Right ventricle myocardium inferior (tissue), 1 donor: ENCODE results near the gene LRRC23. TPM values are rescaled to one million over a fixed set of nuclear protein-coding genes. Genes with fewer than 3 reads are reported as not detected.

ENCODE experiments used
- ATAC-seq: fragments of 200-7000 bp; cut with Tn5 transposase; one replicate; pipeline ENCODE4 v1.9.1; 2020; ENCODE audit warnings: mild to moderate bottlenecking, moderate library complexity
- DNase-seq: peaks from one replicate; pipeline ENCODE4 v3.0.0; 2021; ENCODE audit errors: missing footprints
- intact Hi-C: fragments of 100-400 bp; cut with DNase I; formaldehyde crosslinking; loops from one replicate; pipeline ENCODE4 v1.11.0; 2022
- total RNA-seq: library from RNA; stranded (reverse); fragmentation: NEBNext Ultra II Directional; extraction: Animal tissue kit (Norgen Biotek cat#: 25700); gene quantifications from one replicate; pipeline ENCODE4 v1.2.1, GENCODE V29; 2021
- donor health status: DM: no; HTN: yes; CAD: no; lungs with severe emphysema.

Gene LRRC23
- total RNA-seq, 1 donor from 2014 or later = 9.4 TPM

DNA sequence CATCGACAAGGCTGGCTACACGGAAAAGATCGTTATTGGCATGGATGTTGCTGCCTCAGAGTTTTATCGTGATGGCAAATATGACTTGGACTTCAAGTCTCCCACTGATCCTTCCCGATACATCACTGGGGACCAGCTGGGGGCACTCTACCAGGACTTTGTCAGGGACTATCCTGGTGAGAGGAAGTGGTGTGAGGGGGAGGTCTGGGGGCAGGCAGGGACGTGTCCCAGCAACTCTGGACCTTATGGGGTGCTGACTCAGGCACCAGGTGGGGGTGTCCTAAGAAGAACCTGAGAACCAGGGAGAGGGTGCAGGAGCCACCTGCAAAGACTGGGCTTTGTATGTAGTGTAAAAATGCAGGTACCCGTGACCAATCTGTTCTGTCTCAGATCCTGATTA lies 15.0 kb downstream of the LRRC23 start:
- no peak for DNase-seq
- no peak for ATAC-seq
- intact Hi-C loops = no loop called here

DNA sequence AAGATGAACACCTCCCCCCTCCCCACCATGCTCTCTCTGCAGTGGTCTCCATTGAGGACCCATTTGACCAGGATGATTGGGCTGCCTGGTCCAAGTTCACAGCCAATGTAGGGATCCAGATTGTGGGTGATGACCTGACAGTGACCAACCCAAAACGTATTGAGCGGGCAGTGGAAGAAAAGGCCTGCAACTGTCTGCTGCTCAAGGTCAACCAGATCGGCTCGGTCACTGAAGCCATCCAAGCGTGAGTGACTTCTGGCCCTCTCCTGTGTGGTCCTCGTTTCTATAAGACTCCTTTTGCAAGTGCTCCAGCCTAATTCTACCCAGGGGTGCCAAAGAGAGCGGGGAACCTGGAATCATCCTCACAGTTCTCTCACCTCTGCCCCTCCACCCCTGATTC lies 16.9 kb downstream of the LRRC23 start:
- intact Hi-C loops = no loop called here
- ATAC-seq (no peak), DNase-seq (no peak)

DNA sequence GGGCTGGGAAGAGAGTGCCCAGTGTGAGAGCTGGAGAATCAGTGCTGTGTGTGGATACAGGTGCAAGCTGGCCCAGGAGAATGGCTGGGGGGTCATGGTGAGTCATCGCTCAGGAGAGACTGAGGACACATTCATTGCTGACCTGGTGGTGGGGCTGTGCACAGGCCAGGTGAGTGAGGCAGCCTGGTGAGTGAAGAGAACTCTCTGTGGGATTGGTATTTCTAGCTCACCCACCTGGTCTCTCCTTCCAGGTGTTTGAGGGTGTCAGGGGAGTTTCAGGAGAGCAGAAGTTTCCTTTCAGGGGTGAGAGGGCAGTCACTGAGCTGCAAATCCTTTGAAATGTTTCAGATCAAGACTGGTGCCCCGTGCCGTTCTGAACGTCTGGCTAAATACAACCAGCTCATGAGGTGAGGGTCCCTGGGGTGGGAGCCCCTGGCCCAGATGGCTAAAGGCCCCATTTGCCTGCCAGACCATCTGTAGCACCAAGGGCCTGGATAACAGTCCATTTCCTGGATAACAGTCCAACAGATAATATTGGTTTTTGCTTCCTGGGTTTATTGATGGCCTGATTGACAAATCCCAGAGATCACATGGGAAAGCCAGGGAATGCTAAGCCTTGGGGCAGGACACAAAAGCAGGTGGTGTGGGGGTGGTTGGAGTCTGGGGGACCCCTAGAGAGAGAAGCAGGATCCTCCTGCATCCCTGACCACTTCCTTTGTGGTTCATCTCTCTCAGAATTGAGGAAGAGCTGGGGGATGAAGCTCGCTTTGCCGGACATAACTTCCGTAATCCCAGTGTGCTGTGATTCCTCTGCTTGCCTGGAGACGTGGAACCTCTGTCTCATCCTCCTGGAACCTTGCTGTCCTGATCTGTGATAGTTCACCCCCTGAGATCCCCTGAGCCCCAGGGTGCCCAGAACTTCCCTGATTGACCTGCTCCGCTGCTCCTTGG lies 17.6 kb downstream of the LRRC23 start:
- intact Hi-C loops = no loop called here
- DNase-seq = no peak

DNA sequence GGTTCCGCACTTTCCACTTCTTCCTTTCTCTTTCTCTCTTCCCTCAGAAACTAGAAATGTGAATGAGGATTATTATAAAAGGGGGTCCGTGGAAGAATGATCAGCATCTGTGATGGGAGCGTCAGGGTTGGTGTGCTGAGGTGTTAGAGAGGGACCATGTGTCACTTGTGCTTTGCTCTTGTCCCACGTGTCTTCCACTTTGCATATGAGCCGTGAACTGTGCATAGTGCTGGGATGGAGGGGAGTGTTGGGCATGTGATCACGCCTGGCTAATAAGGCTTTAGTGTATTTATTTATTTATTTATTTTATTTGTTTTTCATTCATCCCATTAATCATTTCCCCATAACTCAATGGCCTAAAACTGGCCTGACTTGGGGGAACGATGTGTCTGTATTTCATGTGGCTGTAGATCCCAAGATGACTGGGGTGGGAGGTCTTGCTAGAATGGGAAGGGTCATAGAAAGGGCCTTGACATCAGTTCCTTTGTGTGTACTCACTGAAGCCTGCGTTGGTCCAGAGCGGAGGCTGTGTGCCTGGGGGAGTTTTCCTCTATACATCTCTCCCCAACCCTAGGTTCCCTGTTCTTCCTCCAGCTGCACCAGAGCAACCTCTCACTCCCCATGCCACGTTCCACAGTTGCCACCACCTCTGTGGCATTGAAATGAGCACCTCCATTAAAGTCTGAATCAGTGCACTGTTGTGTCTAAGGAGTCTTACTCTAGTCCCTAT lies 18.5 kb downstream of the LRRC23 start:
- intact Hi-C loops = no loop called here
- no peak for DNase-seq

More for the DNA sequence above, 17.6 kb downstream of the LRRC23 start:
- ATAC-seq = no peak

DNA sequence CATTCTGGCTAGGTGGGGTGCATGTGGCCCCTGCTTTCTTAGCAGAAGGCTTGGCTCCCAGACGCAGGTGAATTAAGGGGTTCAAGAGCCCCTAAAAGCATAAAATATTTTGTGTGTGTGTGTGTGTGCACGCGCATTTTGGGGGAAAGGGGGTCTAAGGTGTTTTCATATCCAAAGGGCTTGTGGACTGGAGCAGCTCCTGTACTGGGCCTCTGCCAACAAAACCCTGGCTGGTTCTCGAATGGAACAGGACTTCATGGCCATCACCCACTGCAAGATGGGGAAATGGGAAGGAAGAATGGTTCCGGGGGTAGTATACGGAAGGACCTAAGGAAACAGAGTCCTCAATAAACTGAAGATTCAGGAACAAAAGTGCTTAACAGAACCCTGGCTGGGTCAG lies 19.2 kb downstream of the LRRC23 start:
- intact Hi-C loops = loop anchor here (2.0 kb wide), 2 partner anchors 19 to 169 kb away; partner anchors contain the start of genes C1R and LRRC23
- no peak for DNase-seq
- ATAC-seq = no peak

More for the DNA sequence above, 18.5 kb downstream of the LRRC23 start:
- ATAC-seq = no peak

DNA sequence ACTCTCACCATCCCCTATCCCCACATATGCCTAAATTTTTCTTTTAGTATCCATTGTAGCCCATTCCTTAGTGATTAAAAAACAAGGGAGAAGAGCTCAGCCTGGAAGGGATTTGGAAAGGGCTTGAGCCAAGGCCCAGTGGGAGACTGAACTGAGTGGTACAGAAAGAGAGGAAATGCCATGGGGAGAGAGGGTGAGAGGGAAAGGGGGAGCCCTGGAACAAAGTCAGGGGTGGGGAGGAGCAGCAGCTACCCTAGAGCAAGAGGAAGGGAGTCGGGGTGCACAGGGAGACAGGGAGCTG lies 20.6 kb downstream of the LRRC23 start:
- intact Hi-C loops = loop anchor here (2.0 to 5.0 kb wide), 4 partner anchors 20 to 187 kb away; partner anchors contain the start of genes C1R, LPCAT3 and LRRC23
- no peak for ATAC-seq
- DNase-seq = no peak

DNA sequence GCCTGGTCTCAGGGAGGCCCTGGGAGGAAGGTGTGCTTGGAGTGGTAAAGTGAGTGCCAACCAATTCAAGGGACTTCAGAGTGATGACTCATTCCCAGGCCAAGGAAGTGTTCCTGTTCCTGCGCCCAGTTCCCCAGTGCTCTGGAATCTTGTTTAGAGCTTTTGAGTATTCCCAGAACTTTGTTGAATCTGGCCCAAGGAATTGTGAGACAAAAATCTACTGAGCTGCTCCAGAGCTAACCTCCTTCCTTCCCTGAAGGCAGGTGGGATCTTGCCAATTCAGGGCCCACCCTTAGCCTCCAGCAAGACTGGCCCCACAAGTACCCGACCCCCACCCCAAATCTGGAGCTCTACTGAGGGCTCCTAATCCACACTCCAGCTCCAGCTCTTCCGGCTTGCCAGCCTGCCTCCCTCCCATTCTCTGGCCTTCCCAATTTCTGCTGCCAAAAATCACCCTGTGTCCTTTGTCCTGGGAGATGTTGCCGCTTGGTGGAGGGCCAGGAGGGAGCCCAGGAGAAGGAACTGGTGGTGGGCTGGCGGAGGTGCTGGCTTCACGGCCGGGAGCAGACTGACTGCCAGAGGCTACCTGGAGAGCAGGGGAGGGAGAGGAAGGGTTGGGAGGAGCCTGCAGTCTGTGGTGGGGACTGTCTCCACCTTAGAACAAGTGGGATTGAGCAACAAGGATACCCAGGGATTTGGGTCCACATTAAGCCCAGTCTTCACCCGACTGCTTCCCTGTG lies 21.1 kb downstream of the LRRC23 start:
- DNase-seq (peak; percentile 80), ATAC-seq (peak; percentile 50)
- intact Hi-C loops = loop anchor here (2.0 to 5.0 kb wide), 5 partner anchors 17 to 187 kb away; partner anchors contain the start of genes C1R, LPCAT3, LRRC23 and RNU7-1

DNA sequence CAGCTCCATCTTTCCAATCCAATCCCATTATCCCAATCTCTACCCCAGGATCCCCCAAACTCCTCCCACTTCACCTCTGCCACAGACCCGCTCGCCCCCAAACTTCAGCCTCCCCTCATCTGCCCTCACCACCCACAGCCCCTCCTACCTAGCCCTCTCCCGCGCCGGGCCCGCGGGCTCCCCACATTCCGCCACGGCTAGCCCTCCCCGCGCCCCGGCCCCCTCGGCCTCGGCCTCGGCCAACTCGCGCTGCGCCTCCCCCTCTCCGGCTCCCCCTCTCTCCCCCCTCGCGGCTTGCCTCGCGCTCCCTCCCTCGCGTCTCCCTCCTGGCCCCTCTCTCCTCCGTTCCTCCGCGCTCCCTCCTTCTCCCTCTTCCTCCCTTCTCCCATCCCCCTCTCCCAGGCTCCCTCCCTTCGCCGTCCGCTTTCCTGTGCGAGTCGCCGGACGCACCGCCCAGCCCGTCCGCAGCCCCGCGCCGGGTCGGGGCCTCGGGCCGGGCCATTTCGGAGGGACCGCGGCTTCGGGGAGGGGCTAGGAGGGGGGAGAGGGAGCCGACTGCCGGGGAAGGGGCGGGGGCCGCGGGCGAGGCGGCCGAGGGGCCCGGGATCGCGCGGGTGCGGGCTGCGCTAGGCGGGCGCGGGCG lies 22.9 kb downstream of the LRRC23 start, which contains the start of gene ATN1:
Gene ATN1, plus strand, starts transcription at position 581 of the 643 bp plus-strand sequence. CDS start 6,043 bp downstream, outside the sequence.
- intact Hi-C loops = loop anchor here (2.0 to 5.0 kb wide), 3 partner anchors 15 to 185 kb away; partner anchors contain the start of genes LPCAT3 and RNU7-1
- ATAC-seq (peak; percentile 70), DNase-seq (peak; percentile 90)

DNA sequence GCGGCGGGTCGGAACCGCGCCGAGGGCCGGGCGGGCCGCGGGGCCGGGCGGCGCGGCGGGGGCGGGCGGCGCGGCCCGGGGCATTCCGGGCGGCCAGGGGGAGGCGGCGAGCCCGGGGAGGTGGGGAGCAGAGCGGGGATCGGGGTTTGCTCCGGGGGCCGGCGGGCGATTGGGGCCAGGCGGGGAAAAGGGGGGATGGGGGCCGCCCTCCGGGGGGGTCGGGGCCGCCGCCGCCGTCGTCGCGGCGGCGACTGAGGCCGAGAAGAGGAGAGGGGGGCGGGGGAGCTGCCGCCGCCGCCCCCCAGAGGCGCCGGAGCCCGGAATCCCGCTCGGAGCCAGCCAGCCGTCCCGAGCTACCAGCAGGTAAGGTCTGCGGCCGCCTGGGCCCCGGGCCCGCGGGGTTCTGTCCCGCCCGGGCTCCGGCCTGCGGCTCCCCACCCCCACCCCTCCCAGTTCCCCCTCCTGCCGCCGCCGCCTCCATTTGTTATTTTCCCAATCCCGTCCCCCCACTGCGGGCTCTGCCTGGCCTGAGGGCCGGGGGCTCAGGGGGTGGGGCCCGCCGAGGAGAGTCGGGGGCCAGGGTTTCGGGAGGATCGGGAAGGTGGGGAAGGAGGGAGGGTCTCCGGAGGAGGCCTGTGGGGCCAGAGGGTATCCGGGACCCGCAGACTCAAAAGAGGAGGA lies 23.5 kb downstream of the LRRC23 start:
- intact Hi-C loops = loop anchor here (5.0 kb wide), 2 partner anchors 89 to 184 kb away; partner anchors contain the start of gene LPCAT3
- ATAC-seq = no peak
- DNase-seq = peak; percentile 64

DNA sequence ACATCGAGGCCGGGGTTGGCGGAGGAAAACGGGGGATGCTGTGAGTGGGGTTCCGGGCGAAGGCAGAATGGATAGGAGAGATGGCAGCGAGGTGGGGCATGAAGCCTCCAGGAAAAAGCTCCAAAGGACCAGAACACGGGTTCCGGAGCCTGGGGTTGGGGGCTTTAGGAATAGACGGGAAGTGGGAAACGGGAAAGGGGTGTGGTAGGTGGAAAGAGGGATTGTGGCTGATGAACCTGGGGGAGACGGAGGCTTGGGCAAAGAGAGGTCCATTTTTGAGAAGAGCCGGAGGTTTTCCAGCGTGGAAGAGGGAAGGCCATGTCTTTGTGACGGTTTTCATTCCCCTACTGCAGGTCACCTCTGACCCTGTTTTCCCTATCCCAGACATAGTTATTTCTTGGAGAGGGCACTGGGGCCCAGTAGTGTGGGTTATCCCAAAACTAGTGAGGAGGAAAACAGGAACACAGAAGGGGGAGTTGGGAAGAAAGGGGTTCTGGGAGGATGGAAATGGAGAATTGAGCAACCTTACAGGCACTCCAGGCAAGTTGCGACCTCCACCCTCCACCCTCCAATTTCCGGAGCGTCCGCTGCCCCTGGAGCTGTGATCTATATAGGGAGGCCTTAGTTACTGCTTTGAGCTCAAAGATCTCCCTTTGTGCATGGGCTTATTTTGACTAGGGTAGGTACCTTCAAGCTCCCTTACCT lies 24.2 kb downstream of the LRRC23 start:
- ATAC-seq = no peak
- intact Hi-C loops = loop anchor here (5.0 kb wide), 2 partner anchors 88 to 183 kb away; partner anchors contain the start of gene LPCAT3
- no peak for DNase-seq

DNA sequence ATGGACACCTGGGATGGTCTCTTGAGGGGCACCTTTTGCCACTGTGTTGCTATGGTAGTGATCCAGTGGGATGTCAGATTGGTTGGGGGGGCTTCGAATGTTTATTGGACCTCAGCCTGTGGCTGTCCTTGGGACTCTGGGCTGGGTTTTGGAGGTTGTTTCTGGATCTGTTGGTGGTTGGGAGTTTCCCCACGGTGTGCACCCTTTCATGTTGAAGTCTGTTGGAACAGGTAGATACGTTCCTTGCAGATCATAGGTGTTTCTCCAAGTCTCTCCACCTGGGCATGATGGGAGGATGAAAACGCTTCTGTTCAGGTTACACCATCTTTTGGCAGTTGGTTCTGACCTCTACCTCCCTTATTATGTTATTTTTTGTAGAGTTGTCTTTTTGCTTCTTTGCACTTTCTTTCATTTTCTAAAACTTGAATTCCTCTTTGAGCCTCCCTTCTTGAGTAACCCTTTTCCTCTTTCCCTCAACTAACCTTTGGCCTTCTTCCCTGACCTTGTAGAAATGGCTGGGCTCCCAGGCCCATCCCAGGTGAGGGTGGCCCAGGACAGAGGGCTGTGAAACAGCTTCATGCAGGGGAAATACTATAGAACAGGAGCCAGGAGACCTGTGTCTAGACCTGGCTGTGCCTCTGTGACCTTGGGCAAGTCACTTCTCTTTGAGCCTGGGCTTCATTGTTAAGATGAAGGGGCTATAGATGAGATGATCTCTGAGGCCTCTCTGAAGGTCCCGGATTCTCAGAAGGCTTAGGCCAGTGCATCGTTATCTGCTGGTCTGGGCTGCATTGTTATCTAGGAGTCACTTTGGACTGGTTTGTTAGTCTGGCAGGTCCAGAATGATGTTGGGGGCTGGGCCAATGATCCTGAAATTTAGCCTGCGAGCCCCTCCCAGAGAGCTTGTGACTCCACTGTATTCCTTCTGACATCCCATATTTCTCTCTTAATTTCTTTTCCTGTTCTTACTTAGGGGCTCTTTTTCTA lies 25.1 kb downstream of the LRRC23 start:
- no peak for ATAC-seq
- no peak for DNase-seq
- intact Hi-C loops = loop anchor here (5.0 kb wide), 2 partner anchors 88 to 183 kb away; partner anchors contain the start of gene LPCAT3

DNA sequence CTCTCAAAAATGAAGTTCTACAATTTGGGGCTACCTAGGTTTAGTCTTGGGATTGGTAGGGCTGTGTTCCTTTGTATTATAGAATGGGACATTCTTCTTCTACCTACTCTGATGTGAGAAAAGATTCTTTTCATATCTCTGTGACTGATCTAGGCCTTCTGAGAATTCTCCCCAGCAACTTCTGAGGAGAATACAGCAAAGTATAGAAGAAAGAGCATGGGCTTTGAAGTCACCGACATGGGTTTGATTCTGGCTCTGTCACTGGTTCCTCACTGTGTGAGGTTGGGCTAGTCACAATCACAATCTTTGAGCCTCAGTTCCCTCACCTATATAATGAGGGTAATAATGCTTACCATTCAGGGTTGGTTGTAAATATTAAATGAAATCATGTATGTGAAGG lies 28.1 kb downstream of the LRRC23 start:
- ATAC-seq (no peak), DNase-seq (no peak)
- intact Hi-C loops = no loop called here

DNA sequence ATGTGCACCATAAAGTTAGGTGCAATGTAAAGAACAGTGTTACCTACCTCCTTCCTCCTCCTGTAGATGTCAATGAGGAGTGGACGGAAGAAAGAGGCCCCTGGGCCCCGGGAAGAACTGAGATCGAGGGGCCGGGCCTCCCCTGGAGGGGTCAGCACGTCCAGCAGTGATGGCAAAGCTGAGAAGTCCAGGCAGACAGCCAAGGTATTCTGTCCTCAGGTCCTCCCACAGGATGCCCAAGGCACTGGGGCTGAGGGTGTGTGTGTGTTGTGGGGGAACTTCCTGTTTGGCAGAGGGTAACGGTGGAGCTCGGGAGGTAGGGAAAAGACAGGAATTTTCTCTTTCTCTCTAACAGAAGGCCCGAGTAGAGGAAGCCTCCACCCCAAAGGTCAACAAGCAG lies 29.5 kb downstream of the LRRC23 start:
- peak; percentile 69 for DNase-seq
- intact Hi-C loops = no loop called here

DNA sequence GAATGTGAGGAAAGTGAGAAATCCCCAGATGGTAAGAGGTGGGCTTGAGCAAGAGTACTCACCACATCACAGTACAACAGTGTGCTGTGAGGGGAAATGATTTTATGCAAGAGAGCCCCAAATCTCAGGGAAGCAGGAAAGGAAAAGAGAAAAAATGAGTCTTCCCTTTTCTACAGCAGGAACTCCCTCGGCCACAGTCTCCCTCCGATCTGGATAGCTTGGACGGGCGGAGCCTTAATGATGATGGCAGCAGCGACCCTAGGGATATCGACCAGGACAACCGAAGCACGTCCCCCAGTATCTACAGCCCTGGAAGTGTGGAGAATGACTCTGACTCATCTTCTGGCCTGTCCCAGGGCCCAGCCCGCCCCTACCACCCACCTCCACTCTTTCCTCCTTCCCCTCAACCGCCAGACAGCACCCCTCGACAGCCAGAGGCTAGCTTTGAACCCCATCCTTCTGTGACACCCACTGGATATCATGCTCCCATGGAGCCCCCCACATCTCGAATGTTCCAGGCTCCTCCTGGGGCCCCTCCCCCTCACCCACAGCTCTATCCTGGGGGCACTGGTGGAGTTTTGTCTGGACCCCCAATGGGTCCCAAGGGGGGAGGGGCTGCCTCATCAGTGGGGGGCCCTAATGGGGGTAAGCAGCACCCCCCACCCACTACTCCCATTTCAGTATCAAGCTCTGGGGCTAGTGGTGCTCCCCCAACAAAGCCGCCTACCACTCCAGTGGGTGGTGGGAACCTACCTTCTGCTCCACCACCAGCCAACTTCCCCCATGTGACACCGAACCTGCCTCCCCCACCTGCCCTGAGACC lies 31.0 kb downstream of the LRRC23 start:
- intact Hi-C loops = no loop called here
- DNase-seq (no peak), ATAC-seq (peak; percentile 2)

More for the DNA sequence above, 29.5 kb downstream of the LRRC23 start:
- no peak for ATAC-seq

DNA sequence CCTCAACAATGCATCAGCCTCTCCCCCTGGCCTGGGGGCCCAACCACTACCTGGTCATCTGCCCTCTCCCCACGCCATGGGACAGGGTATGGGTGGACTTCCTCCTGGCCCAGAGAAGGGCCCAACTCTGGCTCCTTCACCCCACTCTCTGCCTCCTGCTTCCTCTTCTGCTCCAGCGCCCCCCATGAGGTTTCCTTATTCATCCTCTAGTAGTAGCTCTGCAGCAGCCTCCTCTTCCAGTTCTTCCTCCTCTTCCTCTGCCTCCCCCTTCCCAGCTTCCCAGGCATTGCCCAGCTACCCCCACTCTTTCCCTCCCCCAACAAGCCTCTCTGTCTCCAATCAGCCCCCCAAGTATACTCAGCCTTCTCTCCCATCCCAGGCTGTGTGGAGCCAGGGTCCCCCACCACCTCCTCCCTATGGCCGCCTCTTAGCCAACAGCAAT lies 31.6 kb downstream of the LRRC23 start:
- no peak for DNase-seq
- intact Hi-C loops = no loop called here

More for the DNA sequence above, 31.6 kb downstream of the LRRC23 start:
- no peak for ATAC-seq
